Suprapubic skin (tissue), 4 donors: Measurements from ENCODE around the gene NIPAL4.

ENCODE experiments used
- EP300 ChIP-seq: sonication (generic); formaldehyde crosslinking; IDR thresholded peaks from one replicate; pipeline ENCODE4 v1.6.1; 2017; ENCODE audit warnings: antibody characterized with exemption
- POLR2A ChIP-seq, 2 donors: fragments of 450-650 bp; IDR thresholded peaks; one replicate each; pipeline ENCODE4 v1.6.1; 2017; ENCODE audit warnings: antibody characterized with exemption in 2 of 2, mild to moderate bottlenecking in 2 of 2, moderate library complexity in 2 of 2
- POLR2AphosphoS5 ChIP-seq, 3 donors: sonication (generic); formaldehyde crosslinking; IDR thresholded peaks; one replicate each; pipeline ENCODE4 v1.6.1; 2017; ENCODE audit warnings: antibody characterized with exemption in 3 of 3
- TF ChIP-seq, protein P1 (sequence below), 2 donors: fragments of 200-600 bp in 1 of 2; fragments of 450-650 bp in 1 of 2; sonication (generic) in 1 of 2; IDR thresholded peaks; one replicate each; pipeline ENCODE4 v1.5.1; 2016 to 2019; ENCODE audit warnings: antibody characterized with exemption in 2 of 2, mild to moderate bottlenecking in 1 of 2, moderate library complexity in 1 of 2

DNA sequence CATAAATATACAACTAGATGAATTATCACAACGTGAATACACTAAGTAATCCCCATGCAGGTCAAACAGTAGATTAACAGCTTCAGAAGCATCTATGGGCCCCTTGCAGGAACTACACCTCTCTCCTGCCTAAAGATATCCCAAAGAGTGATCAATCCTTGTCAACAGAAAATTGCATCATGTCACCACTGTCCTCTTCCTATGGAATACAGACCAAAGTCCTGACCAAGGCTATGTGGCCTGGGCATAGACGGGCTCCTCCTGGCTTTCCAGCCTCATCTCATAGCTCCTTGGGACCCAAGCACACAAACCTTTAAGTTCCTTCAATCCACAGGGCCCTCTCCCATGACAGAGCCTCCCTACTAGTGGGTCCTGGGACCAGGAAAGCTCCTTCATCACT, 25.3 kb downstream of the NIPAL4 start:
- TF ChIP-seq POLR2A (IDR thresholded peaks at IDR 0.05): no peak
- TF ChIP-seq, protein P1, sequence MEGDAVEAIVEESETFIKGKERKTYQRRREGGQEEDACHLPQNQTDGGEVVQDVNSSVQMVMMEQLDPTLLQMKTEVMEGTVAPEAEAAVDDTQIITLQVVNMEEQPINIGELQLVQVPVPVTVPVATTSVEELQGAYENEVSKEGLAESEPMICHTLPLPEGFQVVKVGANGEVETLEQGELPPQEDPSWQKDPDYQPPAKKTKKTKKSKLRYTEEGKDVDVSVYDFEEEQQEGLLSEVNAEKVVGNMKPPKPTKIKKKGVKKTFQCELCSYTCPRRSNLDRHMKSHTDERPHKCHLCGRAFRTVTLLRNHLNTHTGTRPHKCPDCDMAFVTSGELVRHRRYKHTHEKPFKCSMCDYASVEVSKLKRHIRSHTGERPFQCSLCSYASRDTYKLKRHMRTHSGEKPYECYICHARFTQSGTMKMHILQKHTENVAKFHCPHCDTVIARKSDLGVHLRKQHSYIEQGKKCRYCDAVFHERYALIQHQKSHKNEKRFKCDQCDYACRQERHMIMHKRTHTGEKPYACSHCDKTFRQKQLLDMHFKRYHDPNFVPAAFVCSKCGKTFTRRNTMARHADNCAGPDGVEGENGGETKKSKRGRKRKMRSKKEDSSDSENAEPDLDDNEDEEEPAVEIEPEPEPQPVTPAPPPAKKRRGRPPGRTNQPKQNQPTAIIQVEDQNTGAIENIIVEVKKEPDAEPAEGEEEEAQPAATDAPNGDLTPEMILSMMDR (IDR thresholded peaks at IDR 0.05): no peak
- TF ChIP-seq POLR2AphosphoS5 (IDR thresholded peaks at IDR 0.05): no peak
- TF ChIP-seq EP300: no peak
